IPS-15b (cell line): ENCODE data around the gene PRRC2B.
"Not testable (repeated sequence)": the region's sequence is repeated elsewhere in the genome, so short reads cannot be mapped to it uniquely, and the experiment has no call there.

ENCODE experiments used
- H3K27me3 ChIP-seq: one replicate; pipeline ENCODE4 v1.6.1; 2013; ENCODE audit warnings: low read length; ENCODE audit not compliant: control insufficient read depth, insufficient read depth
- H3K36me3 ChIP-seq: one replicate; pipeline ENCODE4 v1.6.1; 2013; ENCODE audit warnings: low read length; ENCODE audit not compliant: control insufficient read depth, insufficient read depth
- H3K4me1 ChIP-seq: one replicate; pipeline ENCODE4 v1.6.1; 2013; ENCODE audit warnings: mild to moderate bottlenecking, low read length; ENCODE audit not compliant: control insufficient read depth, insufficient read depth
- H3K4me3 ChIP-seq: one replicate; pipeline ENCODE4 v1.5.1; 2013; ENCODE audit warnings: low read depth, low read length
- H3K9ac ChIP-seq: one replicate; pipeline ENCODE4 v1.6.1; 2013; ENCODE audit warnings: low read depth, mild to moderate bottlenecking, low read length
- H3K9me3 ChIP-seq: one replicate; pipeline ENCODE4 v1.6.1; 2013; ENCODE audit warnings: mild to moderate bottlenecking, low read length; ENCODE audit not compliant: control insufficient read depth, insufficient read depth

Gene PRRC2B

DNA sequence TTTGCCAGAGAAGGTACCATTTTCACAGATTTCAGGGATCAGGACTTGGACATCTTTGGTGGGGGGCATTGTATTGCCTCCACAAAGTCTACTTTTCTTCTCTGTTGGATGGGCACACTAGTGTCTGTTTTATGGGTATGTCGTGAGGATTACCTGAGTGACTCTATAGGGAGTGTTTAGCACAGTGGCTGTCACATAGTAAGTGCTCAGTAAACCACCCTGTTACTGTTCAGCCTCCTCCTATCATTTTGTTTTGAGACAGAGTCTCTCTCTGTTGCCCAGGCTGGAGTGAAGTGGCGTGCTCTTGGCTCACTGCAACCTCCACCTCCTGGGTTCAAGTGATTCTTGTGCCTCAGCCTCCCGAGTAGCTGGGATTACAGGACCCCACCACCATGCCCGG, 2.4 kb upstream of the PRRC2B start:
- no peaks in the 10 kb centered on the region for H3K27me3 ChIP-seq
- no peak overlapping the region for H3K4me3 ChIP-seq
- no peak overlapping the region for H3K9ac ChIP-seq
- H3K9me3 ChIP-seq, result no peaks in the 10 kb centered on the region
- H3K36me3 ChIP-seq, result no peaks in the 10 kb centered on the region
- peaks cover 10% of the 10 kb centered on the region for H3K4me1 ChIP-seq

GRCh38 chr9:131394464-131395156, 724 bp downstream of the PRRC2B start:
- Histone ChIP-seq H3K36me3 (peaks cover 6% of the 10 kb centered on the region), H3K4me1 (peaks cover 30% of the 10 kb centered on the region), H3K9ac (peak overlapping the region; percentile 97), H3K27me3 (no peaks in the 10 kb centered on the region), H3K4me3 (peak overlapping the region; percentile 93), H3K9me3 (no peaks in the 10 kb centered on the region)

GRCh38 chr9:131395157-131396098, 1.5 kb downstream of the PRRC2B start:
- H3K4me1 ChIP-seq, result peaks cover 32% of the 10 kb centered on the region

DNA sequence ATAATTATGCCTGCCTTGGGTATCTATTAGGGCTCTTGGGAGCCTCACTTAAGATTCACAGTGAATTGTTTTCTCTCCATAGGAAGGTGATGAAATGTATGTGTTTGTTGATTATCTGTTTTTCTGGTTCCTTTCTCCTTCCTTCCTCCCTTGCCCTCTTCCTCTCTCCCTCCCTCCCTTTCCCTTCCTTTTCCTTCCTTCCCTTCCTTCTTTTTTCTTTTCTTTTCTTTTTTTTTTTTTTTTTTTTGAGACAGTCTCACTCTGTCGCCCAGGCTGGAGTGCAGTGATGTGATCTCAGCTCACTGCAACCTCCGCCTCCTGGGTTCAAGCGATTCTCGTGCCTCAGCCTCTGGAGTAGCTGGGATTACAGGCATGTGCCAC, 2.2 kb downstream of the PRRC2B start:
- Histone ChIP-seq H3K4me3 (peak overlapping the region; percentile 93), H3K9ac (peak overlapping the region; percentile 97), H3K4me1 (peaks cover 30% of the 10 kb centered on the region)
- H3K9me3 ChIP-seq, H3K27me3 ChIP-seq, H3K36me3 ChIP-seq: not testable (repeated sequence)

More at GRCh38 chr9:131395157-131396098, 1.5 kb downstream of the PRRC2B start:
- no peaks in the 10 kb centered on the region for H3K9me3 ChIP-seq
- peak overlapping the region; percentile 93 for H3K4me3 ChIP-seq
- peaks cover 6% of the 10 kb centered on the region for H3K36me3 ChIP-seq
- H3K27me3 ChIP-seq, result no peaks in the 10 kb centered on the region
- H3K9ac ChIP-seq, result peak overlapping the region; percentile 97

- peaks cover 6% of the 10 kb centered on the region for H3K36me3 ChIP-seq
- H3K9me3 ChIP-seq, result no peaks in the 10 kb centered on the region
- H3K4me1 ChIP-seq, result peaks cover 28% of the 10 kb centered on the region
- H3K4me3 ChIP-seq, result peak overlapping the region; percentile 93
- H3K9ac ChIP-seq, result peak overlapping the region; percentile 76
- no peaks in the 10 kb centered on the region for H3K27me3 ChIP-seq
Measured at GRCh38 chr9:131396626-131397025, 2.7 kb downstream of the PRRC2B start.

DNA sequence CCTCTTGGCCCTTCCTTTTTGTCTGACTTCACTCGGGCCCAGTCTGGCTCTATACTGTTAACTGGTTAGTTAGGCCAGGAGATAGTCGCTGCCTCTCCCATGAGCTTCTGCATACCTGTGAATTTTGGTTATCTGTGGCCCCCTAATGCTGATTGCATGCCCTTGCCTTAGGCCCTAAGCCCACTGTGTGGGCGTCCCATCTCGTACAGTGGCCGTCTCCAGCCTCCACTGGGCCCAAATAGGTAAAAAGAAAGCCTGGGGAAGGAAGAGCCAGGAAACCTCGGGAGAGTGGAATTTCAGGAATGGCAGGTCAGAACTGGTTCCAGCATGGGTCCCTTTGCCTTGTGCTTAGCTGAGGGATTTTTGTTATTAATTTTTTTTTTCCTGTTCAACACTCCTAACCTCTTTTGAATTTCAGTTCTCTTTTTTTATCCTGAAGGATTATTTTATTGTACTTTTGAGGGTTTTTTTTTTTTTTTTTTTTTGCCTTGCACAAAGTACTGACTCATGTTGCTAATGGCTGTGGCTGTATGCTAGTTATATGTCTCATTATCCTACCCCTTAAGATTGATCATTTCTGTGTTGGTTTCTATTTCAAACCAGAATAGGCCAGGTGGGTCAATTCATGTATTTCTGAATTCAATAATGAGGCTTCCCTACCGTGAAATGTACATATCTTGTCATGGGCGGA, 3.4 kb downstream of the PRRC2B start:
- Histone ChIP-seq H3K4me1 (peaks cover 31% of the 10 kb centered on the region), H3K9me3 (no peaks in the 10 kb centered on the region), H3K36me3 (peaks cover 6% of the 10 kb centered on the region), H3K9ac (peak overlapping the region; percentile 76), H3K4me3 (peak overlapping the region; percentile 93), H3K27me3 (no peaks in the 10 kb centered on the region)

GRCh38 chr9:131398204-131398603, 4.3 kb downstream of the PRRC2B start:
- Histone ChIP-seq H3K27me3 (no peaks in the 10 kb centered on the region), H3K9ac (no peak overlapping the region)

GRCh38 chr9:131399972-131400371, 6.1 kb downstream of the PRRC2B start:
- no peaks in the 10 kb centered on the region for H3K9me3 ChIP-seq
- no peak overlapping the region for H3K9ac ChIP-seq
- H3K36me3 ChIP-seq, result peaks cover 6% of the 10 kb centered on the region
- H3K4me3 ChIP-seq, result no peak overlapping the region
- H3K27me3 ChIP-seq, result no peaks in the 10 kb centered on the region
- peaks cover 36% of the 10 kb centered on the region for H3K4me1 ChIP-seq

More at GRCh38 chr9:131398204-131398603, 4.3 kb downstream of the PRRC2B start:
- Histone ChIP-seq H3K9me3 (no peaks in the 10 kb centered on the region), H3K4me3 (peak overlapping the region; percentile 20), H3K4me1 (peaks cover 30% of the 10 kb centered on the region), H3K36me3 (peaks cover 6% of the 10 kb centered on the region)

DNA sequence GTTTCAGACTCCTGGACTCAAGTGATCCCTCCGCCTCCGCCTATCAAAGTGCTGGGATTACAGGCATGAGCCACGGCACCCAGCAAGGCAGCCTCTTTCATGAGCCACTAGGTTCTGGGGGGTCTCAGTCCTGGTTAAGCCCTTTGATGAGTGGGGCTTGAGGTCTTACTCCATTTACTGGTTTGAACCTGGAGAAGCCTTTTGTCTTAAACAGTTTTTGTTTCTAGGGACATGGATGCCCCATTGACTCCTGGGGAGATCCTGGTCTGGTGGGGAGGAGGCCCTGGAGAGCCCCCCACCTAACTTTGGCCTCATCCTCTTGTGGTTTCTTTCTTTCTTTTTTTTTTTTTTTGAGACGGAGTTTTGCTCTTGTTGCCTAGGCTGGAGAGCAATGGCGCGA, 6.7 kb downstream of the PRRC2B start:
- H3K9me3 ChIP-seq, result no peaks in the 10 kb centered on the region
- no peaks in the 10 kb centered on the region for H3K27me3 ChIP-seq
- H3K4me3 ChIP-seq, result no peak overlapping the region
- H3K9ac ChIP-seq, result no peak overlapping the region
- H3K4me1 ChIP-seq, result peaks cover 43% of the 10 kb centered on the region
- peaks cover 6% of the 10 kb centered on the region for H3K36me3 ChIP-seq

- H3K4me1 ChIP-seq, result peaks cover 51% of the 10 kb centered on the region
- H3K36me3 ChIP-seq, result peaks cover 6% of the 10 kb centered on the region
- H3K9ac ChIP-seq, result no peak overlapping the region
- no peak overlapping the region for H3K4me3 ChIP-seq
- H3K9me3 ChIP-seq, result no peaks in the 10 kb centered on the region
- no peaks in the 10 kb centered on the region for H3K27me3 ChIP-seq
Measured at GRCh38 chr9:131402073-131402472, 8.2 kb downstream of the PRRC2B start.

DNA sequence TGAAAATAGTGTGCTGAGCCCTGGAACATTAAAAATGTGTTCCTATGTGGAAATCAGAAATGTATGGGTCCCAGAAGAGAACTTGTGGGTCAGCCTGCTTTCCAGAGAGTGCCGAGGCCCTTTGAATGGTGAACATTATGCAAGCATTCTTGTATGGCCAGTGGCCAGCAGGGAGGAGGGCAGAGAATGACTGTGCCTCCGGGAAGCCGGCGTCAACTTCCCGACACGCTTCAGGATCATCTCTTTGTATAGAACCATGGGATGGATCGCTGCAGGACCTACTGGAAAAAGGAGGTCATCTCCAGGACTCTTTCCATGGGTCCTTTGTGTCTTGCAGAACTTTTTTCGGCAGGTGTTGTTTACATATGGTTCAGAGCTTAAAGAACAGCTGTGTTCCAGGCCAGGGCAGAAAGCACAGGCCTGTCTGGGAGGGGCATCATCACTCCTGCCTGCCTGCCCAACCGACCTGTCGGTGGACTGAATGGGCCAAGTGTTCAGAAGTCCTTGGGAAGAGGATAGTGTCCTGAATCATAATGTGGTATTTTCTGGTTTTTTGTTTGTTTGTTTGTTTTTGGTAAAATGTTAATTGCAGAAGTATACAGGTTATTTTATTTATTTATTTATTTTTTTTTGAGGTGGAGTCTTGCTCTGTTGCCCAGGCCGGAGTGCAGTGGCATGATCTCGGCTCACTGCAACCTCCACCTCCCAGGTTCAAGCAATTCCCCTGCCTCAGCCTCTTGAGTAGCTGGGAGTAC, 9.0 kb downstream of the PRRC2B start:
- no peaks in the 10 kb centered on the region for H3K27me3 ChIP-seq
- H3K4me3 ChIP-seq, result peak overlapping the region; percentile 15
- H3K9ac ChIP-seq, result no peak overlapping the region
- peaks cover 52% of the 10 kb centered on the region for H3K4me1 ChIP-seq
- H3K9me3 ChIP-seq, result no peaks in the 10 kb centered on the region
- H3K36me3 ChIP-seq, result peaks cover 6% of the 10 kb centered on the region
